EH (cell line): ENCODE data around the gene SORCS3.
A peak's percentile ranks its signal among the peaks of the same experiment; 100 is the strongest.

ENCODE experiments used
- DNase-seq: peaks from one replicate; pipeline ENCODE4 v3.0.0-alpha.2; 2015; ENCODE audit warnings: low read depth

The SORCS3 gene

GRCh38 chr10:105023211-105024111 lies 382.4 kb downstream of the SORCS3 start:
- DNase-seq: no peak

GRCh38 chr10:105024184-105024583 lies 383.1 kb downstream of the SORCS3 start:
- no peak for DNase-seq

GRCh38 chr10:105025092-105025491 lies 384.0 kb downstream of the SORCS3 start:
- no peak for DNase-seq

GRCh38 chr10:105026566-105026965 lies 385.5 kb downstream of the SORCS3 start:
- no peak for DNase-seq

- no peak for DNase-seq
Measured at GRCh38 chr10:105029286-105029685, 388.2 kb downstream of the SORCS3 start.

- no peak for DNase-seq
Measured at GRCh38 chr10:105037022-105037421, 395.9 kb downstream of the SORCS3 start.

- no peak for DNase-seq
Measured at GRCh38 chr10:105041956-105042355, 400.9 kb downstream of the SORCS3 start.

GRCh38 chr10:105042906-105043552 lies 401.9 kb downstream of the SORCS3 start:
- DNase-seq: no peak

- no peak for DNase-seq
Measured at GRCh38 chr10:105044902-105045301, 403.8 kb downstream of the SORCS3 start.

- DNase-seq: no peak
Measured at GRCh38 chr10:105056413-105056812, 415.3 kb downstream of the SORCS3 start.

- DNase-seq: no peak
Measured at GRCh38 chr10:105062951-105063350, 421.9 kb downstream of the SORCS3 start.

GRCh38 chr10:105063796-105064195 lies 422.7 kb downstream of the SORCS3 start:
- DNase-seq: peak; percentile 4

- DNase-seq: peak; percentile 11
Measured at GRCh38 chr10:105068497-105068896, 427.4 kb downstream of the SORCS3 start.

- DNase-seq: no peak
Measured at GRCh38 chr10:105070249-105070648, 429.2 kb downstream of the SORCS3 start.

GRCh38 chr10:105070952-105071351 lies 429.9 kb downstream of the SORCS3 start:
- no peak for DNase-seq

GRCh38 chr10:105071980-105072379 lies 430.9 kb downstream of the SORCS3 start:
- no peak for DNase-seq

- DNase-seq: no peak
Measured at GRCh38 chr10:105073999-105074398, 432.9 kb downstream of the SORCS3 start.

- DNase-seq: no peak
Measured at GRCh38 chr10:105075031-105075430, 433.9 kb downstream of the SORCS3 start.

GRCh38 chr10:105085980-105086379 lies 444.9 kb downstream of the SORCS3 start:
- DNase-seq: no peak

GRCh38 chr10:105094048-105094447 lies 453.0 kb downstream of the SORCS3 start:
- DNase-seq: no peak

GRCh38 chr10:105096316-105096715 lies 455.2 kb downstream of the SORCS3 start:
- DNase-seq: no peak

GRCh38 chr10:105102977-105103376 lies 461.9 kb downstream of the SORCS3 start:
- no peak for DNase-seq

GRCh38 chr10:105104297-105104696 lies 463.2 kb downstream of the SORCS3 start:
- no peak for DNase-seq
